ENCODE measurements around the gene TMEM132C. TPM values are rescaled to one million over a fixed set of nuclear protein-coding genes. Genes with fewer than 3 reads are reported as not detected.

TMEM132C gene
- total and polyA plus RNA-seq, 9 donors = 1.6 to 38.4 (median 9.4) TPM

DNA sequence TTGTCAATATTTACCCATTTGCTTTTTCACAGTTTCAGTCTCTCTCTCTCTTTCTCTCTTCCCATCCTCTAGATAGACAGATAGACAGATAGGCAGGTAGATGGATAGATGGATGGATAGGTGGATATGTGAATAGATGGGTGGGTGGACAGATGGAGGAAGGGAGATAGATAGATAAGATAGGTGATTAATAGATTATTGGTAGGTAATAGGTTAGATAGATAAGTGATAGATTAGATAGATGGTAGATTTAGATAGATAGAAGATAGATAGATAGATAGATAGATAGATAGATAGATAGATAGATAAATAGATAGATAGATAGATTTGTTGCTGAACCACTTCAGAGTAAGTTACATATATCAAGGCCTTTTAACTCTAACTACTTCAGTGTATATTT is 408.6 kb downstream of the TMEM132C start:
- TF ChIP-seq CTCF (IDR thresholded peaks at IDR 0.05) (no peak), POLR2A (IDR thresholded peaks at IDR 0.05) (no peak), EP300 (IDR thresholded peaks at IDR 0.05) (no peak)
- no peaks in the 10 kb centered on the region for H3K27me3 ChIP-seq
- intact Hi-C loops (cut with DNase I) = no loop called here
- no peak overlapping the region for H3K4me3 ChIP-seq
- H3K4me1 ChIP-seq (ENCODE audit: insufficient read depth) = no peaks in the 10 kb centered on the region
- no peaks in the 10 kb centered on the region for H3K9me3 ChIP-seq
- H3K27ac ChIP-seq = no peak overlapping the region
- no peaks in the 10 kb centered on the region for H3K36me3 ChIP-seq
- no peak for DNase-seq

DNA sequence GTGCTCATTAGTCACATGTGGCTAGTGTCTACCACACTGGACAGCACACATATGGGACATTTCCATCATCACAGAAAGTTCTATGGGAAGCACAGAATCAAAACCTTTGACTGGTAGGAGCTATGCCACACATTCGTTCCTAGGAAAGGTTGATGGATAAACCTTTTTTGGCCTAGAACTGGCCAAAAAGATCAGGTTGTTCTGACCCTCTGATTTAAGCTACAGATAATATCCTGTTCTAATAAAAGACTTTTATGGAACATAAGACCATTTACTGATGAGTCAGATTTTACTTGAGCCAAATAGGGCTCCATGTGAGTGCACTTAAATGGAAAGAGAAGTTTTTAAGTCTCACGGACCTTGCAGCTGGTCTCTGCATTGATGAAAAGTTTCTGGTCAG is 413.6 kb downstream of the TMEM132C start:
- TF ChIP-seq CTCF (IDR thresholded peaks at IDR 0.05) (no peak), POLR2A (IDR thresholded peaks at IDR 0.05) (no peak), EP300 (IDR thresholded peaks at IDR 0.05) (no peak)
- intact Hi-C loops (cut with DNase I) = no loop called here
- Histone ChIP-seq H3K4me1 (ENCODE audit: insufficient read depth) (no peaks in the 10 kb centered on the region), H3K27me3 (no peaks in the 10 kb centered on the region), H3K36me3 (no peaks in the 10 kb centered on the region), H3K4me3 (no peak overlapping the region), H3K27ac (no peak overlapping the region), H3K9me3 (no peaks in the 10 kb centered on the region)
- DNase-seq = no peak
- 34 to 42% (median 39%) methylated on average over 2 of the region's 2 CpGs for WGBS, 3 donors

DNA sequence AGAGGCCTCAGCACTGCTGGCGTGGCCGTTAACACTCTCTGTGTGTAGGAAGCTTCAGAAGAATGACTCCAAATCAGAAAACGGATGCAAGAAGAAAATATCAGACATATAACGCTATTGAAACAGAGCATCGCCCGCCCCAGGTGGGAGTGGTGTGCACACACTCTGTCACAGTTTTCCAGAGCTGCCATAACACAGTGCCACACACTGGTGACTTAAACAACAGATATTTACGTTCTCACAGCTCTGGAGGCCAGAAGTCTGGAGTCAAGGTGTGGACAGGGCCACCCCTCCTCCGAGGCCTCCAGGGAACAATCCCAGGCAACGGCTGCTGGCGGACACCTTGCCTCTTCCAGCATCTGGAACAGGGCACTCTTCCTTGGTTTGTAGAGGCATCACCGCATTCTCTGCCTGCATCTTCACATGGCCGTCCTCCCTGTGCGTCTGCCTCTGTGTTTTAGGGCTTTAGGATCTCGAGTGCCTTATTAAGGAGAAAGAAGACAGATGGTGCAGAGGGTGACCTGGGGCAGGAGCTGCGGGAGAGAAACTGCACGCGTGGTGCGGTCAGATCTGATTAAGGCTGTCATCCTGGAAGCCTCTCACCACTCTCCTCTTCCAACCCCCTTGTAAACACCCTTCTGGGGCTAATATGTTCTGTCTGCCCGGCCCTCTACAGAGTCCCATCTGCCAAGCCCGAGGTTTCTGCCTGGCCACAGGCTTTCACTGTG is 415.7 kb downstream of the TMEM132C start:
- Histone ChIP-seq H3K27ac (no peak overlapping the region), H3K27me3 (no peaks in the 10 kb centered on the region), H3K9me3 (no peaks in the 10 kb centered on the region), H3K4me3 (no peak overlapping the region), H3K36me3 (no peaks in the 10 kb centered on the region), H3K4me1 (ENCODE audit: insufficient read depth) (no peaks in the 10 kb centered on the region)
- 77 to 80% (median 77%) methylated on average over 20 of the region's 20 CpGs for WGBS, 3 donors
- no peak for DNase-seq
- TF ChIP-seq EP300 (IDR thresholded peaks at IDR 0.05) (no peak), POLR2A (IDR thresholded peaks at IDR 0.05) (no peak), CTCF (IDR thresholded peaks at IDR 0.05) (no peak)
- intact Hi-C loops (cut with DNase I) = no loop called here

- peak in 1 of 5 donors; percentile 46 for DNase-seq
- Histone ChIP-seq H3K4me3 (no peak overlapping the region), H3K36me3 (no peaks in the 10 kb centered on the region), H3K9me3 (no peaks in the 10 kb centered on the region), H3K27me3 (no peaks in the 10 kb centered on the region), H3K4me1 (ENCODE audit: insufficient read depth) (no peaks in the 10 kb centered on the region), H3K27ac (no peak overlapping the region)
- 27 to 37% (median 29%) methylated on average over 9 of the region's 9 CpGs for WGBS, 3 donors
- TF ChIP-seq POLR2A (IDR thresholded peaks at IDR 0.05) = no peak
- TF ChIP-seq CTCF (IDR thresholded peaks at IDR 0.05) = no peak
- no peak for TF ChIP-seq EP300 (IDR thresholded peaks at IDR 0.05)
- intact Hi-C loops (cut with DNase I) = no loop called here
These were observed 417.4 kb downstream of the TMEM132C start for GRCh38 chr12:128684352-128684751.
